GM12892 (cell line): Measurements from ENCODE around the gene CCDC148.

Experiments
- DNase-seq: peaks from one replicate; pipeline ENCODE4 v3.0.0; 2011; ENCODE audit not compliant: insufficient read length
- FAIRE-seq: peaks from 2 replicates; lab custom pipeline; 2011; peaks lifted over from hg19 to GRCh38; lab: Jason Lieb, UNC
- POLR2A ChIP-seq: IDR thresholded peaks from 2 replicates; pipeline ENCODE4 v1.6.1; 2011; ENCODE audit warnings: low read depth, low read length, control low read depth
- POLR2AphosphoS5 ChIP-seq: IDR thresholded peaks from 2 replicates; pipeline ENCODE4 v1.6.1; 2011; ENCODE audit warnings: low read depth, low read length, control low read depth
- TAF1 ChIP-seq: IDR thresholded peaks from 2 replicates; pipeline ENCODE4 v1.6.1; 2011; ENCODE audit warnings: low read depth, mild to moderate bottlenecking, control low read depth, low read length, borderline replicate concordance

Gene CCDC148

GRCh38 chr2:158131919-158132566, 324.5 kb downstream of the CCDC148 start:
- DNase-seq (no peak), FAIRE-seq (no peak)

DNA sequence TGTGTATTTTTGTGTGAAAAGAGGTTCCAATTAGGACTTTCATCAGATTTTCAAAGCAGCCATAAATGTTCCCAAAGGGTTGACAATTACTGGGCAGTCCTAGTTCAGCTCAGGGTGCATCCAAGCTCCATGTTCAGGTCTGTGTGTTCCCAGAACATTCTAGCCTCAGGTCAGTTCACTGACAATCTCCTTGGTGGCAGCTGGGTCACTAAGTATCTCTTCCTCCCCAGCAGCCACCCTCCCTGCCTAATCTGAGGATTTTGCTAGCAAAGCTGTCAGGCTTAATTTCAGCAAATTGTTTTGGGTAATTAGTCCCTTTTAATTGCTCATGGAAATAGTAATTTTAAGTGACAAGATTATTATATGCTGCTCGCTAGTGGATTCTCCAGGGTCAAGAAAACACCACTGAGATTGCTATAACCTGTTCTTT, 325.1 kb downstream of the CCDC148 start:
- no peak for FAIRE-seq
- no peak for DNase-seq
- TF ChIP-seq POLR2A (no peak), TAF1 (no peak), POLR2AphosphoS5 (no peak)

More at GRCh38 chr2:158131919-158132566, 324.5 kb downstream of the CCDC148 start:
- no peak for TF ChIP-seq POLR2AphosphoS5
- no peak for TF ChIP-seq TAF1
- TF ChIP-seq POLR2A = no peak

DNA sequence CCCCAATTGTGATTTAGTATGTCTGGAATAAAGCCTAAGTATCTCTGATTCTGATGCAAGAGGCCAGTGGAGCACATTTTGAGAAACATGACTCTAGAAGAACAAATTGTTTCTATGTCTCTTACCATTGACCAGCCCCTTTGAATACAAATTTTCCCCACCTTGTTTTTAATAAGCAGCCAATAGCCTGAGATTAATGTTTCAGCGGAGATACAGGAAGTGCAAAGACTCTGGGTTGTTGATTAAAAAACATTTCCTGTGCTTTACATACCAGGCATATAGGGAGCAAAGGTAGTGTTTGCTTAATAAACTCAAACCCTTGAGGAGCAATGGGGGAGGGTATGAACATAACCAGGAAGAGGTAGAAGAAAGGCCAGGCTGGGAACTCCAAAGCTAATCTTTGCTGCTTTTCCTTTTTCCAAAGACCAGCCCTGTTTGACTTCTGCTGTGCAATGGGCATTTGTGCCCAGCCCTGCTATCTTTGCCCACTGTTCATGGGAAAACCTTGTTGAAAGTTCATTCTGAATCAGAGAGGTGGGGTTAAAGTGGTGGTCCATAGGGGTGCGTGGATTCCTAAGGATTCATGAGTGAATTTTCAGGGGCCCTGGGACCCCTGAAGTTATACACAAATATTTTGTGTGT, 325.6 kb downstream of the CCDC148 start:
- TF ChIP-seq TAF1 (no peak), POLR2A (no peak), POLR2AphosphoS5 (no peak)
- DNase-seq (no peak), FAIRE-seq (no peak)

DNA sequence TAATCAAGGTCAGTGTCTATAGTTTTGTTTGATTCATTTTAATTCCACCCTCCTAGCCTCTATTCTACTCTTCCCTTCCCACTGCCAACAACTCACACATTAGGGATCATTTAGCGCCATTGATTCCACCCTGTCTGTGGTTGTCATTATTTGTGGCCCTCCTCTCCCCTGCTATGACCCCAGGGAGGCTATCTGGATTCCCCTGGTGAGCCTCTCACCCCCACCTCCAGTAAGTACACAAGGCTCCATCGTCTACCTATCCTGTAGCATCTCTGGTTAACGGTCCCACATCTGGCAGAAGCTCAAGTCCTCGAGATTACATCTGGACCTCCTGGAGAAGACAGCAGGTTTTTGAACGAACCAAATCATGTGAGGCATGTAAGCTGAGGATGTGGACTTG, 327.5 kb downstream of the CCDC148 start:
- TF ChIP-seq POLR2AphosphoS5 = no peak
- no peak for TF ChIP-seq POLR2A
- no peak for TF ChIP-seq TAF1
- no peak for FAIRE-seq
- DNase-seq = no peak

- TF ChIP-seq POLR2AphosphoS5 (no peak), POLR2A (no peak), TAF1 (no peak)
- DNase-seq (no peak), FAIRE-seq (no peak)
These were observed 328.2 kb downstream of the CCDC148 start for GRCh38 chr2:158128168-158128973.

GRCh38 chr2:158127380-158127804, 329.2 kb downstream of the CCDC148 start:
- TF ChIP-seq TAF1 (no peak), POLR2AphosphoS5 (no peak), POLR2A (no peak)
- FAIRE-seq (no peak), DNase-seq (no peak)

DNA sequence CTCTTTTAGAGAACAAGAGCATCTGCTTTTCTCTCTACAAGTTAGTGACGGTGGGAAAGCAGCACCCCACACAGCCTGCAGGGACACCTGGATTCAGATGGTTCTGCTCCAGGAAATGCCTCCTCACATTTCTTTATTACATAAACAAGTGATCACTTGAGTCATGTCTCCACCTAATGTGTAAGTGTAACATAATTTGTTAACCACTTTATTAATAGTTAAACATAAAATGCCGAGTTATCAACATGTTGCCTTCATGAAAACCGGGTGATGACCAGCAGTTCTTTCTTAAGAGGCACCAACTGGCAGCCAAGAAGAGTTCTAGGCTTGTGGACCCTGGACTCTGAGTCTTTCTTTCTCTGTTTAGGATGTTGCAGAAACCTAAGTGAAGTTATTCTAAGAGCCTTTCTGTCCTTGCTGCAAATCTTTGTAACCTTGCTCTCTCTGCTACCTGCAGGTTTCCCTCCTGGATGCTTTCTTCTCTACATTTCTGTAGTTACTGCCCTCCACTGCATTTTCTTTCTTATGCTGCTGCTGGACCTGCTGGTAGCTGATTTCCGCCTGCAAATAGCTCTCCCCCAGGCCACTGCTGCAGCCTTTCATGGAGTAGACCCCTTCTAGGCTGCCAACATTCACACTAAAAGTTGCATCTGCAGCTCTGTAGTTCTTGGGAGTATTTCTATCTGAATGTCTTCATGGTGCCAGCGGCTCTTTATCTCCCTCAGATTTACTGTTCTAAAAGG, 330.6 kb downstream of the CCDC148 start:
- FAIRE-seq = no peak
- no peak for TF ChIP-seq POLR2A
- TF ChIP-seq TAF1 = no peak
- no peak for TF ChIP-seq POLR2AphosphoS5
- DNase-seq = no peak

DNA sequence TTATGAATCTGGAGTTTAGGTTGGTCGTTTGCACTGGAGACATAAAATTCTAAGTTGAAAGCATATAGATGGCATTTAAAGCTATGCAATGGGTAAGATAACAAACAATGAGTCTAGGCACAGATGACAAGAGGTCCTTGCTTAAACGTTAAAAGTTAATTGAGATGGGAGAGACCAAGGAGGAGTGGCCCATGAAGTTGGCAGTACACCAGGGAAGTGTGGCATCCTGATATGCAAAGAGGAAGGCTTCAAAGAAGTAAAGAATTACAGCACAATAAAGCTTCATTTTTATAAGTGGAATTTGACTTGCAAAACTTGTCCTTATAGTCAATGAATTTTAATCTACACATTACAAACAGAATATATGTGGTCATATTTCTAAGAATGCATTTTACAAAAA, 331.7 kb downstream of the CCDC148 start:
- TF ChIP-seq POLR2AphosphoS5 (no peak), POLR2A (no peak), TAF1 (no peak)
- FAIRE-seq = no peak
- DNase-seq = no peak
